Right ventricle myocardium superior (tissue), 1 donor: ENCODE results near the gene CPN2. TPM values are rescaled to one million over a fixed set of nuclear protein-coding genes. Genes with fewer than 3 reads are reported as not detected.

Source experiments
- ATAC-seq: fragments of 200-7000 bp; cut with Tn5 transposase; one replicate; pipeline ENCODE4 v1.9.1; 2020; ENCODE audit warnings: mild to moderate bottlenecking; ENCODE audit not compliant: poor library complexity
- DNase-seq: peaks from one replicate; pipeline ENCODE4 v3.0.0-alpha.2; 2020
- intact Hi-C: fragments of 100-400 bp; cut with DNase I; formaldehyde crosslinking; loops from one replicate; pipeline ENCODE4 v1.11.2; 2022
- total RNA-seq: library from RNA; stranded (reverse); fragmentation: NEBNext Ultra II Directional; extraction: Animal tissue kit (Norgen Biotek cat#: 25700); gene quantifications from one replicate; pipeline ENCODE4 v1.2.1, GENCODE V29; 2021
- donor health status: DM: no; HTN: yes; CAD: no; lungs with severe emphysema.

CPN2 gene
- total RNA-seq, 1 donor from 2014 or later, result 2.4 TPM

- intact Hi-C loops, result no loop called here
- no peak for ATAC-seq
- DNase-seq, result no peak
Measured at GRCh38 chr3:194293546-194294198, 57.5 kb downstream of the CPN2 start.

GRCh38 chr3:194292331-194292730 lies 58.8 kb downstream of the CPN2 start:
- DNase-seq, result no peak
- ATAC-seq, result no peak
- intact Hi-C loops, result no loop called here

Other genes starting within 250 kb of the CPN2 start
- 11.1 TPM for gene HES1, start 215.2 kb downstream of the CPN2 start, total RNA-seq
- 0.16 TPM for gene LRRC15, start 18.4 kb upstream of the CPN2 start, total RNA-seq
- not detected for gene GP5, start 47.9 kb upstream of the CPN2 start, total RNA-seq
- 60.4 TPM for gene ATP13A3, start 135.7 kb upstream of the CPN2 start, total RNA-seq